ENCODE results near the gene SLC10A6.
"Not testable (repeated sequence)": the region's sequence is repeated elsewhere in the genome, so short reads cannot be mapped to it uniquely, and the experiment has no call there.

Gene SLC10A6, protein sequence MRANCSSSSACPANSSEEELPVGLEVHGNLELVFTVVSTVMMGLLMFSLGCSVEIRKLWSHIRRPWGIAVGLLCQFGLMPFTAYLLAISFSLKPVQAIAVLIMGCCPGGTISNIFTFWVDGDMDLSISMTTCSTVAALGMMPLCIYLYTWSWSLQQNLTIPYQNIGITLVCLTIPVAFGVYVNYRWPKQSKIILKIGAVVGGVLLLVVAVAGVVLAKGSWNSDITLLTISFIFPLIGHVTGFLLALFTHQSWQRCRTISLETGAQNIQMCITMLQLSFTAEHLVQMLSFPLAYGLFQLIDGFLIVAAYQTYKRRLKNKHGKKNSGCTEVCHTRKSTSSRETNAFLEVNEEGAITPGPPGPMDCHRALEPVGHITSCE

GRCh38 chr4:86848732-86849619, at the start of gene SLC10A6:
Gene SLC10A6, minus strand, starts transcription at chr4:86849384. Its CDS starts 269 bp downstream, at chr4:86849115.
- no peak for DNase-seq (ENCODE audit: low read depth)

- no peak for DNase-seq (ENCODE audit: low read depth)
Measured at GRCh38 chr4:86898562-86898961, 49.4 kb upstream of the SLC10A6 start.

- no peak for DNase-seq (ENCODE audit: low read depth)
Measured at GRCh38 chr4:86896596-86896995, 47.4 kb upstream of the SLC10A6 start.

GRCh38 chr4:86895692-86896488, 46.7 kb upstream of the SLC10A6 start:
- no peak for DNase-seq (ENCODE audit: low read depth)

GRCh38 chr4:86894455-86894854, 45.3 kb upstream of the SLC10A6 start:
- no peak for DNase-seq (ENCODE audit: low read depth)

- no peak for DNase-seq (ENCODE audit: low read depth)
Measured at GRCh38 chr4:86893136-86893535, 44.0 kb upstream of the SLC10A6 start.

DNA sequence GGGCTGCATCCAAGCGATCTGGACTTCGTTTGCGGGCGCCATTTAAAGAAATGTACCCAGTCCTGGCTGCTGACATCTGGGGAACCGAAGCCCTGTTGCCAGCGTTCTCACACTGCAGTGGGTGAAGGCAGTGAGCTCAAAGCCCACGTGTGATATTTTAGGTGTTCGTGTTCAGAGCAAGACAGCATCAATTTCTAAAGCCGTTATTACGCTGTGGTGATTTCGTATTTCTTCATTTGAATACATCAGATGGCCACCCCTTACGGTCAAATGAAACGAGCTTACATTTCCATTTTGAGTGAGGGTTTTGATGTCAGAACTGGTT, 43.4 kb upstream of the SLC10A6 start:
- DNase-seq (ENCODE audit: low read depth), result no peak

- no peak for DNase-seq (ENCODE audit: low read depth)
Measured at GRCh38 chr4:86891762-86892635, 42.8 kb upstream of the SLC10A6 start, which contains the start of gene C4orf36. Gene C4orf36, minus strand, starts transcription at chr4:86892422. Its CDS starts 902 bp downstream, at chr4:86891520.

DNA sequence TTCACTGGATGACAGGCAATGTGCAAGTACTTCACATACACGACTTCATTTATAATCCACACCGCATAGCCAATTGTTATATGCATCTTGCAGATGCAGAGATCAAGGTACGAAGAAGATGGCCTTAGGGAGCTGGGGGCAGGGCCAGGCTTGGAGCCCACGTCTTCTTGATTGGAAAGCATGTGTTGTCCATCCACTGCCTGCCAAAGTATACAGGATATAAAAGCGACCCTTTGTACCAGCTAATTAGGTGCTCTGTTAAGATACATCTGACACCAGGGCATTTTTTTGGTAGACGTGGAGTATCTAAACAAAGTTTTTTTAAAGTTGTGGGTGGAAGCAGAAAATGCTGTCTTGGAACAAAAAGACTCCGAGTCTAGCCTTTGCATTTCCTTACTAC, 41.6 kb upstream of the SLC10A6 start:
- no peak for DNase-seq (ENCODE audit: low read depth)

DNA sequence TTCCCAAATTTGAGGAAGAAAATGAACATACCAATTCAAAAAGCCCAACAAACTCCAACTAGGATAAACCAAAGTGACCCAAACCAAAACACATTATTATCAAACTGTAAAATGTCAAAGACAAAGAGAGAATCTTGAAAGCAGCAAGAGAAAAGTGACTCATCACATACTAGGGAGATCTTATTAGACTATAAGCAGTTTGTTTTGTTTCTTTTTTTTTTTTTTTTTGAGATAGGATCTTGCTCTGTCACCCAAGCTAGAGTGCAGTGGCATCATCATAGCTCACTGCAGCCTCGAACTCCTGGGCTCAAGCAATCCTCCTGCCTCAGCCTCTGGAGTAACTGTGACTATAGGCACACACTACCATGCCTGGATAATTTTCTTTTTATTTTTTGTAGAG, 30.5 kb upstream of the SLC10A6 start:
- no peak for DNase-seq (ENCODE audit: low read depth)

- DNase-seq (ENCODE audit: low read depth), result no peak
Measured at GRCh38 chr4:86878640-86879039, 29.5 kb upstream of the SLC10A6 start.

DNA sequence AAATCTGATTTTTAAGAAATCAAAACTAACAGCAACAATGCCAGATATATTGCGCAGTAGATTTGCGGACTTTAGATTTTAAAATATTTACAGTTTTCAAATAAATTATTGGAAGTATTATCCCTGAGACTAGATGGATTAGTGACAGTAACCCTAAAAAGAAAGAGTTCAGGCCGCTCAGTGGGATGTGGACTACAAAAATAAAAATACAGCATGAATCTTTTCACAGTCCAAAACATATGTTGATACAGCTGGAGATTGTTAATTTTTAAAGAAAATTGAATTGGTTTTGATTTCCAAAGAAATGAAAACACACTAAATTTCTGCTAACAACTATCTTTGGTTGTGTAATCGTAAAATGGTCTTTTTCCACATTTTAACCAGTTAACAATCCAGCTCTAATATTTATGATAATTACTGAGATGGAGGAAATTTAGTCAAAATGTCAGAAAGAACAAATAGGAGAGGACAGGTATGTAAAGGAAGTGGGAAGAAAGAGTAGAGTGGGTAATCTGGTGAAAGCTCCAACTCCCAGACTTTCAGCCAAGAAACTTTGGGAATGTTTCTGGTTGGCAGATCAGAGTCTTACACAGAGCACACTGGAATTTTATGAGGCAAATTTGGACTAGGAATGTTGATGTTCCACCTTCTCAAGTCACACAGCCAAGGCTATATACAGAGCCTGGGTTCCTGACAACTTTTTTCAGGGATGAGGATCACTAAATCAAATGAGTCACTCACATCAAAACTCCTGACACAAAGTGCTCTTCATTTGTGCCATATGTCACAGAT, 27.9 kb upstream of the SLC10A6 start:
- DNase-seq (ENCODE audit: low read depth), result no peak

DNA sequence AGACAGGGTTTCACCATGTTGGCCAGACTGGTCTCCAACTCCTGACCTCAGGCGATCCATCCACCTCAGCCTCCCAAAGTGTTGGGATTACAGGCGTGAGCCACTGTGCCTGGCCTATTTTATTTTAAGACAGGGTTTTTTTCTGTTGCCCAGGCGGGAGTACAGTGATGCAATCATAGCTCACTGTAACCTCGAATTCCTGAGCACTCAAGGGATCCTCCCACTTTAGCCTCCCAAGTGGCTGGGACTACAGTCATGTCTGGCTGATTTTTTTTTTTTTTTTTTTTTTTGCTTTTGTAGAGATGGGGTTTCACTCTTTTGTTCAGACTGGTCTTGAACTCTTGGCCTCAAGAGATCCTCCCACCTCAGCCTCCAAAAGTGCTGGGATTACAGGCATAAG, 26.3 kb upstream of the SLC10A6 start:
- DNase-seq (ENCODE audit: low read depth), result not testable (repeated sequence)

- no peak for DNase-seq (ENCODE audit: low read depth)
Measured at GRCh38 chr4:86872135-86872534, 23.0 kb upstream of the SLC10A6 start.

- no peak for DNase-seq (ENCODE audit: low read depth)
Measured at GRCh38 chr4:86870442-86871069, 21.4 kb upstream of the SLC10A6 start.

- no peak for DNase-seq (ENCODE audit: low read depth)
Measured at GRCh38 chr4:86857341-86858052, 8.3 kb upstream of the SLC10A6 start.

- no peak for DNase-seq (ENCODE audit: low read depth)
Measured at GRCh38 chr4:86856896-86857295, 7.7 kb upstream of the SLC10A6 start.

- no peak for DNase-seq (ENCODE audit: low read depth)
Measured at GRCh38 chr4:86855572-86855971, 6.4 kb upstream of the SLC10A6 start.

- DNase-seq (ENCODE audit: low read depth), result no peak
Measured at GRCh38 chr4:86853209-86853608, 4.0 kb upstream of the SLC10A6 start.

All from activated T-helper 1 cell treated with Interleukin-2 at 50 U/mL for 16 hours (primary cell).